Liver (tissue), 9 donors: ENCODE data around the gene USP40. TPM values are rescaled to one million over a fixed set of nuclear protein-coding genes. Genes with fewer than 3 reads are reported as not detected.

Source experiments
- DNase-seq: peaks from one replicate; pipeline ENCODE4 v3.0.0-alpha.2; 2017; ENCODE audit warnings: low spot score
- H3K27ac ChIP-seq, 2 donors: one replicate each; pipeline ENCODE4 v1.7.0; 2013; ENCODE audit warnings: inconsistent platforms in 2 of 2, low read length in 2 of 2, control low read depth in 1 of 2, low read depth in 1 of 2, mild to moderate bottlenecking in 1 of 2
- H3K27me3 ChIP-seq, 4 donors: one replicate each; pipeline versions ENCODE4 v1.6.1 to v1.7.0; 2013; ENCODE audit warnings: low read length in 3 of 4, inconsistent platforms in 1 of 4, mild to moderate bottlenecking in 1 of 4, moderate library complexity in 1 of 4; ENCODE audit not compliant: control insufficient read depth in 4 of 4, insufficient read depth in 4 of 4
- H3K36me3 ChIP-seq, 4 donors: one replicate each; pipeline versions ENCODE4 v1.6.1 to v1.7.0; 2013; ENCODE audit warnings: low read length in 3 of 4, mild to moderate bottlenecking in 3 of 4, low read depth in 1 of 4, moderate library complexity in 1 of 4; ENCODE audit not compliant: control insufficient read depth in 4 of 4, insufficient read depth in 3 of 4
- H3K4me1 ChIP-seq, 4 donors: one replicate each; pipeline versions ENCODE4 v1.6.1 to v1.7.0; 2013; ENCODE audit warnings: low read length in 3 of 4, mild to moderate bottlenecking in 3 of 4, moderate library complexity in 1 of 4; ENCODE audit not compliant: control insufficient read depth in 4 of 4, insufficient read depth in 4 of 4
- H3K4me3 ChIP-seq, 3 donors: one replicate each; pipeline versions ENCODE4 v1.6.1 to v1.7.0; 2013; ENCODE audit warnings: low read length in 3 of 3, control low read depth in 1 of 3, low read depth in 1 of 3, mild to moderate bottlenecking in 1 of 3
- H3K9ac ChIP-seq, 2 donors: one replicate each; pipeline ENCODE4 v1.7.0; 2013; ENCODE audit warnings: low read length in 2 of 2, mild to moderate bottlenecking in 2 of 2, moderate library complexity in 2 of 2, control low read depth in 1 of 2, low read depth in 1 of 2
- H3K9me3 ChIP-seq, 4 donors: one replicate each; pipeline versions ENCODE4 v1.6.1 to v1.7.0; 2013; ENCODE audit warnings: low read length in 3 of 4; ENCODE audit not compliant: control insufficient read depth in 4 of 4
- ATF3 ChIP-seq: IDR thresholded peaks from 2 replicates; pipeline ENCODE4 v1.6.1; 2016; ENCODE audit warnings: antibody characterized with exemption
- CTCF ChIP-seq: fragments of 150-350 bp; IDR thresholded peaks from 2 replicates; pipeline ENCODE4 v1.5.1; 2017; ENCODE audit warnings: improper control_type of control experiment, low read depth, low read length; ENCODE audit not compliant: missing input control
- EGR1 ChIP-seq, 2 donors: IDR thresholded peaks; 2 replicates each; pipeline ENCODE4 v1.6.1; 2016 to 2018; ENCODE audit warnings: antibody characterized with exemption in 2 of 2, low read depth in 2 of 2
- FOXA1 ChIP-seq: IDR thresholded peaks from 2 replicates; pipeline ENCODE4 v1.6.1; 2016; ENCODE audit warnings: antibody characterized with exemption
- FOXA2 ChIP-seq: IDR thresholded peaks from 2 replicates; pipeline ENCODE4 v1.6.1; 2016; ENCODE audit warnings: antibody characterized with exemption
- GABPA ChIP-seq, 2 donors: IDR thresholded peaks in 1 of 2; conservative IDR thresholded peaks in 1 of 2; 2 replicates each; pipeline ENCODE4 v1.6.1; 2016; ENCODE audit warnings: antibody characterized with exemption in 2 of 2, mild to moderate bottlenecking in 1 of 2, moderate library complexity in 1 of 2
- HNF4A ChIP-seq, 2 donors: conservative IDR thresholded peaks; 2 replicates each; pipeline ENCODE4 v1.6.1; 2016; ENCODE audit warnings: antibody characterized with exemption in 2 of 2, mild to moderate bottlenecking in 2 of 2
- HNF4G ChIP-seq: IDR thresholded peaks from 2 replicates; pipeline ENCODE4 v1.6.1; 2016; ENCODE audit warnings: antibody characterized with exemption
- JUND ChIP-seq, 2 donors: IDR thresholded peaks; 2 replicates each; pipeline ENCODE4 v1.6.1; 2016; ENCODE audit warnings: antibody characterized with exemption in 2 of 2
- MAX ChIP-seq: IDR thresholded peaks from 2 replicates; pipeline ENCODE4 v1.6.1; 2016; ENCODE audit warnings: antibody characterized with exemption
- NR2F2 ChIP-seq: IDR thresholded peaks from 2 replicates; pipeline ENCODE4 v1.6.1; 2016; ENCODE audit warnings: antibody characterized with exemption
- RAD21 ChIP-seq, 2 donors: IDR thresholded peaks; 2 replicates each; pipeline ENCODE4 v1.6.1; 2016; ENCODE audit warnings: antibody characterized with exemption in 2 of 2, mild to moderate bottlenecking in 2 of 2
- REST ChIP-seq: IDR thresholded peaks from 2 replicates; pipeline ENCODE4 v1.6.1; 2016; ENCODE audit warnings: antibody characterized with exemption, mild to moderate bottlenecking
- RXRA ChIP-seq, 2 donors: IDR thresholded peaks; 2 replicates each; pipeline ENCODE4 v1.6.1; 2017 to 2018; ENCODE audit warnings: antibody characterized with exemption in 2 of 2, mild to moderate bottlenecking in 1 of 2
- SP1 ChIP-seq: IDR thresholded peaks from 2 replicates; pipeline ENCODE4 v1.6.1; 2018; ENCODE audit warnings: antibody characterized with exemption, mild to moderate bottlenecking
- TAF1 ChIP-seq: conservative IDR thresholded peaks from 2 replicates; pipeline ENCODE4 v1.6.1; 2016; ENCODE audit warnings: antibody characterized with exemption, mild to moderate bottlenecking
- YY1 ChIP-seq: IDR thresholded peaks from 2 replicates; pipeline ENCODE4 v1.6.1; 2016; ENCODE audit warnings: antibody characterized with exemption, mild to moderate bottlenecking
- ZBTB33 ChIP-seq: IDR thresholded peaks from 2 replicates; pipeline ENCODE4 v1.6.1; 2016; ENCODE audit warnings: antibody characterized with exemption
- WGBS: extraction: QIAGEN DNeasy Blood & Tissue Kit; methylation state at CpG from one replicate; pipeline ENCODE4 v1.1.7; 2013; 5-methylcytosine and 5-hydroxymethylcytosine counted together
- polyA plus RNA-seq, 2 donors: library from polyadenylated mRNA; stranded (reverse) in 1 of 2; unstranded in 1 of 2; fragments of 200-250 nt in 1 of 2; fragments of >200 nt in 1 of 2; fragmentation: Nextera tagmentation in 1 of 2; extraction: Ambion mirVana in 1 of 2; gene quantifications; one replicate each; pipeline versions ENCODE4 v1.2.1 to v1.2.3, GENCODE V29; 2013 to 2015
- total RNA-seq, 2 donors: library from RNA; depleted of rRNA; stranded (reverse); fragments of >200 nt; gene quantifications; one replicate each; pipeline ENCODE4 v1.2.3, GENCODE V29; 2014
- donor health status: healthy.
- donor health status: healthy.
- donor health status: healthy.
- donor health status: healthy.
- donor health status: healthy.

Gene USP40
- total and polyA plus RNA-seq, 4 donors, result 12.0 to 29.0 (median 17.1) TPM

- no peak for TF ChIP-seq YY1
- TF ChIP-seq REST, result no peak
- TF ChIP-seq FOXA1, result no peak
- TF ChIP-seq MAX, result no peak
- TF ChIP-seq FOXA2, result no peak
- no peak for TF ChIP-seq SP1
- no peak for TF ChIP-seq TAF1
- no peaks in the 10 kb centered on the region for H3K9me3 ChIP-seq
- 91% methylated on average over 10 of the region's 10 CpGs for WGBS
- no peaks in the 10 kb centered on the region for H3K27me3 ChIP-seq
- no peak overlapping the region for H3K27ac ChIP-seq
- no peak overlapping the region for H3K4me3 ChIP-seq
- H3K9ac ChIP-seq, result no peak overlapping the region
- no peaks in the 10 kb centered on the region for H3K4me1 ChIP-seq
- DNase-seq, result no peak
- H3K36me3 ChIP-seq, result peaks cover 10 to 85% (median 62%) of the 10 kb centered on the region in 4 donors
Observed at GRCh38 chr2:233453111-233453915, 113.3 kb downstream of the USP40 start.

- Histone ChIP-seq H3K9ac (no peak overlapping the region), H3K9me3 (no peaks in the 10 kb centered on the region), H3K36me3 (peaks cover 10 to 82% (median 56%) of the 10 kb centered on the region in 4 donors), H3K27me3 (no peaks in the 10 kb centered on the region), H3K4me3 (no peak overlapping the region), H3K27ac (no peak overlapping the region), H3K4me1 (no peaks in the 10 kb centered on the region)
- WGBS, result 89% methylated on average over 9 of the region's 9 CpGs
- TF ChIP-seq EGR1 (IDR thresholded peaks at IDR 0.05; ENCODE audit: low read depth in 2 of 2) (no peak), RXRA (IDR thresholded peaks at IDR 0.05) (no peak), GABPA (IDR thresholded peaks at IDR 0.05 in 1 of 2, conservative IDR thresholded peaks at IDR 0.05 in 1 of 2) (no peak), RAD21 (IDR thresholded peaks at IDR 0.05) (no peak), FOXA2 (no peak), REST (no peak), HNF4G (no peak), HNF4A (conservative IDR thresholded peaks at IDR 0.05) (no peak), MAX (no peak), YY1 (no peak), JUND (IDR thresholded peaks at IDR 0.05) (no peak), ATF3 (no peak), CTCF (no peak), ZBTB33 (no peak), TAF1 (no peak), FOXA1 (no peak), NR2F2 (no peak), SP1 (no peak)
- no peak for DNase-seq
Observed at GRCh38 chr2:233451950-233452349, 114.6 kb downstream of the USP40 start.
